HCT116 (cell line): ENCODE results near the gene TMEM184B. TPM values are rescaled to one million over a fixed set of nuclear protein-coding genes. Genes with fewer than 3 reads are reported as not detected.

ENCODE experiments used
- ATAC-seq: fragments of 200-7000 bp; cut with Tn5 transposase; 2 replicates; pipeline ENCODE4 v1.9.1; 2020; ENCODE audit warnings: mild to moderate bottlenecking, moderate library complexity
- BruUV-seq: library from RNA; stranded (reverse); fragments of 400-500 nt; replicated peaks from 2 replicates; lab custom pipeline; 2021; lab: Mats Ljungman, UMichigan
- CTCF ChIA-PET: fragments of 300-600 bp; sonication (Branson Sonifier 250); formaldehyde crosslinking; loops from one replicate; lab custom pipeline; 2021; ENCODE audit warnings: antibody characterized with exemption; lab: Charles Lee
- POLR2A ChIA-PET: fragments of 300-600, 350-600 bp; sonication (Branson Sonifier 250); formaldehyde crosslinking; loops from one replicate; lab custom pipeline; 2021; ENCODE audit warnings: antibody characterized with exemption; lab: Charles Lee
- RAD21 ChIA-PET, 2 experiments: fragments of 300-600 bp; sonication (Branson Sonifier 250); formaldehyde crosslinking; loops; one replicate each; lab custom pipeline; 2023; ENCODE audit warnings: low total read pairs in 2 of 2; ENCODE audit not compliant: uncharacterized antibody in 2 of 2, unreplicated experiment in 2 of 2, low non-redundant PET in 1 of 2; lab: Charles Lee
- DNase-seq: peaks from one replicate; pipeline ENCODE4 v3.0.0-alpha.2; 2010; ENCODE audit warnings: low read depth, low spot score
- H2AFZ ChIP-seq: fragments of 200-600 bp; shearing (Covaris generic), sonication (generic); 2 replicates; pipeline ENCODE4 v1.6.1; 2017; ENCODE audit warnings: low read depth, mixed run types, mixed read lengths, antibody characterized with exemption, low read length; ENCODE audit not compliant: poor library complexity, severe bottlenecking
- H3K27ac ChIP-seq: 2 replicates; pipeline ENCODE4 v1.5.1; 2012; ENCODE audit warnings: low read depth, low read length
- H3K27me3 ChIP-seq: fragments of 200-600 bp; sonication (generic); 2 replicates; pipeline ENCODE4 v1.6.1; 2016; ENCODE audit warnings: mixed run types, low read length, mixed read lengths; ENCODE audit not compliant: insufficient read depth
- H3K36me3 ChIP-seq, 2 experiments: fragments of 200-500 bp in 1 of 2; fragments of 200-600 bp in 1 of 2; sonication (Bioruptor generic) in 1 of 2; sonication (generic) in 1 of 2; 2 replicates each; pipeline versions ENCODE4 v1.5.1 to v1.6.1; 2014 to 2016; ENCODE audit warnings: low read length in 2 of 2, inconsistent platforms in 1 of 2, mixed read lengths in 1 of 2, mixed run types in 1 of 2; ENCODE audit not compliant: insufficient read depth in 2 of 2, control insufficient read depth in 1 of 2
- H3K4me1 ChIP-seq, 2 experiments: fragments of 200-600 bp in 1 of 2; sonication (generic) in 1 of 2; 2 replicates each; pipeline versions ENCODE4 v1.5.1 to v1.6.1; 2012 to 2017; ENCODE audit warnings: low read length in 2 of 2, inconsistent platforms in 1 of 2, mild to moderate bottlenecking in 1 of 2, mixed read lengths in 1 of 2, mixed run types in 1 of 2, moderate library complexity in 1 of 2; ENCODE audit not compliant: insufficient read depth in 2 of 2, control insufficient read depth in 1 of 2
- H3K4me2 ChIP-seq: fragments of 200-600 bp; sonication (generic); 2 replicates; pipeline ENCODE4 v1.6.1; 2017; ENCODE audit warnings: mixed run types, low read length, mixed read lengths
- H3K4me3 ChIP-seq, 2 experiments: fragments of 200-600 bp in 1 of 2; sonication (generic) in 1 of 2; replicated peaks in 1 of 2; 2 replicates each; pipeline ENCODE4 v1.5.1; 2011 to 2016; ENCODE audit warnings: low read length in 2 of 2, control low read depth in 1 of 2, low read depth in 1 of 2, mild to moderate bottlenecking in 1 of 2, mixed read lengths in 1 of 2, mixed run types in 1 of 2
- H3K79me2 ChIP-seq: fragments of 200-600 bp; sonication (generic); 2 replicates; pipeline ENCODE4 v1.6.1; 2017; ENCODE audit warnings: mild to moderate bottlenecking, mixed run types, low read length, moderate library complexity, mixed read lengths; ENCODE audit not compliant: insufficient read depth
- H3K9ac ChIP-seq: fragments of 200-600 bp; sonication (generic); 2 replicates; pipeline ENCODE4 v1.6.1; 2016; ENCODE audit warnings: low read length, mixed read lengths
- H3K9me2 ChIP-seq: fragments of 200-600 bp; sonication (generic), shearing (Covaris generic); 2 replicates; pipeline ENCODE4 v1.6.1; 2017; ENCODE audit warnings: mixed run types, mild to moderate bottlenecking, moderate library complexity; ENCODE audit not compliant: insufficient read depth
- H3K9me3 ChIP-seq, 2 experiments: fragments of 200-500 bp in 1 of 2; fragments of 200-600 bp in 1 of 2; sonication (Bioruptor generic) in 1 of 2; sonication (generic) in 1 of 2; 2 replicates each; pipeline ENCODE4 v1.6.1; 2014 to 2017; ENCODE audit warnings: low read length in 2 of 2, mixed read lengths in 2 of 2, inconsistent platforms in 1 of 2, low read depth in 1 of 2, mild to moderate bottlenecking in 1 of 2, mixed run types in 1 of 2, moderate library complexity in 1 of 2; ENCODE audit not compliant: control insufficient read depth in 1 of 2, insufficient read depth in 1 of 2
- H4K20me1 ChIP-seq: fragments of 200-600 bp; sonication (generic), shearing (Covaris generic); 2 replicates; pipeline ENCODE4 v1.6.1; 2017; ENCODE audit warnings: mixed run types, mild to moderate bottlenecking, moderate library complexity; ENCODE audit not compliant: insufficient read depth
- CBX3 ChIP-seq: IDR thresholded peaks from 2 replicates; pipeline ENCODE4 v1.6.1; 2012; ENCODE audit warnings: low read depth
- CEBPB ChIP-seq: IDR thresholded peaks from 2 replicates; pipeline ENCODE4 v1.6.1; 2012; ENCODE audit warnings: low read depth
- EGR1 ChIP-seq: IDR thresholded peaks from 2 replicates; pipeline ENCODE4 v1.6.1; 2012; ENCODE audit warnings: low read depth
- ELF1 ChIP-seq: IDR thresholded peaks from 2 replicates; pipeline ENCODE4 v1.6.1; 2012; ENCODE audit warnings: low read depth, borderline replicate concordance
- EZH2 ChIP-seq: fragments of 200-600 bp; sonication (generic); IDR thresholded peaks from 2 replicates; pipeline ENCODE4 v1.6.1; 2017; ENCODE audit warnings: antibody characterized with exemption, mixed run types
- FOSL1 ChIP-seq: IDR thresholded peaks from 2 replicates; pipeline ENCODE4 v1.6.1; 2012; ENCODE audit warnings: low read depth
- POLR2A ChIP-seq: IDR thresholded peaks from 2 replicates; pipeline ENCODE4 v1.7.0; 2011; ENCODE audit warnings: borderline replicate concordance; ENCODE audit not compliant: insufficient read depth, insufficient read length; ENCODE audit errors: extremely low read depth
- POLR2AphosphoS5 ChIP-seq: IDR thresholded peaks from 2 replicates; pipeline ENCODE4 v1.6.1; 2011; ENCODE audit warnings: mild to moderate bottlenecking, low read depth, low read length, moderate library complexity
- RAD21 ChIP-seq: IDR thresholded peaks from 2 replicates; pipeline ENCODE4 v1.6.1; 2012; ENCODE audit warnings: low read depth, mild to moderate bottlenecking
- SP1 ChIP-seq: IDR thresholded peaks from 2 replicates; pipeline ENCODE4 v1.6.1; 2012; ENCODE audit warnings: low read depth
- TCF7L2 ChIP-seq: IDR thresholded peaks from 2 replicates; pipeline ENCODE4 v1.7.0; 2011; ENCODE audit warnings: borderline replicate concordance, inconsistent platforms; ENCODE audit not compliant: insufficient read depth, insufficient read length; ENCODE audit errors: extremely low read depth
- YY1 ChIP-seq: IDR thresholded peaks from 2 replicates; pipeline ENCODE4 v1.6.1; 2011; ENCODE audit warnings: low read length, low read depth, moderate library complexity, mild to moderate bottlenecking; ENCODE audit not compliant: insufficient replicate concordance; ENCODE audit errors: extremely low read depth
- ZNF274 ChIP-seq: fragments of 200-500 bp; sonication (Bioruptor generic); IDR thresholded peaks from 2 replicates; pipeline ENCODE4 v1.6.1; 2014; ENCODE audit warnings: mild to moderate bottlenecking, low read depth, low read length, inconsistent platforms
- intact Hi-C: fragments of 100-400 bp; cut with micrococcal nuclease; formaldehyde crosslinking; loops from 2 replicates; pipeline ENCODE4 v1.10.0; 2022
- total RNA-seq: library from RNA; stranded (reverse); gene quantifications from one replicate; pipeline ENCODE4 v1.2.1, GENCODE V29; 2021; ENCODE audit not compliant: unreplicated experiment
- TF ChIP-seq, protein P1 (sequence below): IDR thresholded peaks from 2 replicates; pipeline ENCODE4 v1.6.1; 2011; ENCODE audit warnings: mild to moderate bottlenecking, low read length, moderate library complexity; ENCODE audit not compliant: insufficient replicate concordance; ENCODE audit errors: extremely low read depth
- TF ChIP-seq, protein P2 (sequence below): IDR thresholded peaks from 2 replicates; pipeline ENCODE4 v1.6.1; 2012
- TF ChIP-seq, protein P3 (sequence below): IDR thresholded peaks from 2 replicates; pipeline ENCODE4 v1.6.1; 2012; ENCODE audit warnings: low read depth
- TF ChIP-seq, protein P4 (sequence below): IDR thresholded peaks from 2 replicates; pipeline ENCODE4 v1.6.1; 2012

Gene TMEM184B
- total RNA-seq, 1 experiment from 2014 or later: 66.0 TPM

DNA sequence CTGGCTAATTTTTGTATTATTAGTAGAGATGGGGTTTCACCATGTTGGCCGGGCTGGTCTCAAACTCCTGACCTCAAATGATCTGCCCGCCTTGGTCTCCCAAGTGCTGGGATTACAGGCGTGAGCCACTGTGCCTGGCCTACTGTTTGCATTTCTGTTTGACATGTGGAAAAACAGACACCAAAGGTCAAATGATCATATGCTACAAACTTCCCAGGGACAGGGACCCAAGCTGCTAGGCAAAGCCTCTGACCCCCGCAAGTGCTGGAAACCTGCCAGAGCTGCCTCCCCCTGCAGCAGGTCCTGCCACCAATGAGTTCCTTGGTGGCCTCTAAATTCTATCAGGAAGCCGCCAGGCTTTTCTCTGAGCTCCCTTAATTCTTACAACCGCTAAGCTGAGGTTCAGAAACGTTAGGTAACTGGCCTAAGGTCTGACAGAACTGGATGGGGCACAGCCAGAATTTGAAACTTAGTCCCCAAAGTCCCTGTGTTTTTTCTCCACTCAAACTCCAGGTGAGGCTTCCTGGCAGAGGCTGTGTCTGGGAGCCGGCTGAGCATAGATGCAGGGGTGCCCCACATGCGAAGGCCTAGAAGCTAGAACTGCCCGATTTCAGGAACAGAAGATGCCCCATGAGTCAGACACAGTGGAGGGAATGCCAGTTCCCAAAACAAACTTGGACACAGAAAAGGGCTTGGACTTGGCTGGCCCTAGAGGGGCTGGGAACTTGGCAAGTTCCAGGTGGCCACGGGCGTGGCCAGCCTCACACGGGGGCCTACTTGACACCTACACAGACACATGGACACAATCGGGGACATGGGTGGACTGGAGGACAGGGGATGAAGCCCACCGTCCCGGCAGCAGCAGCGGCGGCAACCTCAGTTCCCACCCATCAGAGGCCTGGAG is 37.1 kb upstream of the TMEM184B start:
- Histone ChIP-seq H3K27me3 (no peaks in the 10 kb centered on the region), H3K27ac (no peak overlapping the region), H2AFZ (no peak overlapping the region)
- RAD21 ChIA-PET: no interaction called here
- TF ChIP-seq POLR2A (no peak), RAD21 (no peak), EZH2 (no peak), YY1 (no peak), POLR2AphosphoS5 (no peak), EGR1 (no peak), CBX3 (no peak), SP1 (no peak), TCF7L2 (no peak), FOSL1 (no peak), ZNF274 (no peak), ELF1 (no peak), CEBPB (no peak)
- TF ChIP-seq, protein P1, sequence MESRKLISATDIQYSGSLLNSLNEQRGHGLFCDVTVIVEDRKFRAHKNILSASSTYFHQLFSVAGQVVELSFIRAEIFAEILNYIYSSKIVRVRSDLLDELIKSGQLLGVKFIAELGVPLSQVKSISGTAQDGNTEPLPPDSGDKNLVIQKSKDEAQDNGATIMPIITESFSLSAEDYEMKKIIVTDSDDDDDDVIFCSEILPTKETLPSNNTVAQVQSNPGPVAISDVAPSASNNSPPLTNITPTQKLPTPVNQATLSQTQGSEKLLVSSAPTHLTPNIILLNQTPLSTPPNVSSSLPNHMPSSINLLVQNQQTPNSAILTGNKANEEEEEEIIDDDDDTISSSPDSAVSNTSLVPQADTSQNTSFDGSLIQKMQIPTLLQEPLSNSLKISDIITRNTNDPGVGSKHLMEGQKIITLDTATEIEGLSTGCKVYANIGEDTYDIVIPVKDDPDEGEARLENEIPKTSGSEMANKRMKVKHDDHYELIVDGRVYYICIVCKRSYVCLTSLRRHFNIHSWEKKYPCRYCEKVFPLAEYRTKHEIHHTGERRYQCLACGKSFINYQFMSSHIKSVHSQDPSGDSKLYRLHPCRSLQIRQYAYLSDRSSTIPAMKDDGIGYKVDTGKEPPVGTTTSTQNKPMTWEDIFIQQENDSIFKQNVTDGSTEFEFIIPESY: no peak
- TF ChIP-seq, protein P2, sequence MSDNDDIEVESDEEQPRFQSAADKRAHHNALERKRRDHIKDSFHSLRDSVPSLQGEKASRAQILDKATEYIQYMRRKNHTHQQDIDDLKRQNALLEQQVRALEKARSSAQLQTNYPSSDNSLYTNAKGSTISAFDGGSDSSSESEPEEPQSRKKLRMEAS: no peak
- TF ChIP-seq, protein P3, sequence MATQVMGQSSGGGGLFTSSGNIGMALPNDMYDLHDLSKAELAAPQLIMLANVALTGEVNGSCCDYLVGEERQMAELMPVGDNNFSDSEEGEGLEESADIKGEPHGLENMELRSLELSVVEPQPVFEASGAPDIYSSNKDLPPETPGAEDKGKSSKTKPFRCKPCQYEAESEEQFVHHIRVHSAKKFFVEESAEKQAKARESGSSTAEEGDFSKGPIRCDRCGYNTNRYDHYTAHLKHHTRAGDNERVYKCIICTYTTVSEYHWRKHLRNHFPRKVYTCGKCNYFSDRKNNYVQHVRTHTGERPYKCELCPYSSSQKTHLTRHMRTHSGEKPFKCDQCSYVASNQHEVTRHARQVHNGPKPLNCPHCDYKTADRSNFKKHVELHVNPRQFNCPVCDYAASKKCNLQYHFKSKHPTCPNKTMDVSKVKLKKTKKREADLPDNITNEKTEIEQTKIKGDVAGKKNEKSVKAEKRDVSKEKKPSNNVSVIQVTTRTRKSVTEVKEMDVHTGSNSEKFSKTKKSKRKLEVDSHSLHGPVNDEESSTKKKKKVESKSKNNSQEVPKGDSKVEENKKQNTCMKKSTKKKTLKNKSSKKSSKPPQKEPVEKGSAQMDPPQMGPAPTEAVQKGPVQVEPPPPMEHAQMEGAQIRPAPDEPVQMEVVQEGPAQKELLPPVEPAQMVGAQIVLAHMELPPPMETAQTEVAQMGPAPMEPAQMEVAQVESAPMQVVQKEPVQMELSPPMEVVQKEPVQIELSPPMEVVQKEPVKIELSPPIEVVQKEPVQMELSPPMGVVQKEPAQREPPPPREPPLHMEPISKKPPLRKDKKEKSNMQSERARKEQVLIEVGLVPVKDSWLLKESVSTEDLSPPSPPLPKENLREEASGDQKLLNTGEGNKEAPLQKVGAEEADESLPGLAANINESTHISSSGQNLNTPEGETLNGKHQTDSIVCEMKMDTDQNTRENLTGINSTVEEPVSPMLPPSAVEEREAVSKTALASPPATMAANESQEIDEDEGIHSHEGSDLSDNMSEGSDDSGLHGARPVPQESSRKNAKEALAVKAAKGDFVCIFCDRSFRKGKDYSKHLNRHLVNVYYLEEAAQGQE: no peak
- TF ChIP-seq, protein P4, sequence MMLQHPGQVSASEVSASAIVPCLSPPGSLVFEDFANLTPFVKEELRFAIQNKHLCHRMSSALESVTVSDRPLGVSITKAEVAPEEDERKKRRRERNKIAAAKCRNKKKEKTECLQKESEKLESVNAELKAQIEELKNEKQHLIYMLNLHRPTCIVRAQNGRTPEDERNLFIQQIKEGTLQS: no peak
- TF ChIP-seq, all 23 proteins: peak for 0
- Histone ChIP-seq H3K4me2 (no peak overlapping the region), H4K20me1 (peaks cover 19% of the 10 kb centered on the region; the same call in 1 of the 2 replicates), H3K9me2 (no peaks in the 10 kb centered on the region), H3K4me3 (no peak overlapping the region), H3K36me3 (peaks cover 20 to 42% of the 10 kb centered on the region in 2 experiments; a peak in 3 of 4 replicates), H3K9ac (no peak overlapping the region), H3K4me1 (peaks cover 0 to 12% of the 10 kb centered on the region in 2 experiments; a peak in 1 of 4 replicates), H3K9me3 (no peaks in the 10 kb centered on the region), H3K79me2 (peaks cover 100% of the 10 kb centered on the region)
- BruUV-seq: no TSS peak
- intact Hi-C loops: no loop called here
- ATAC-seq (no peak), DNase-seq (no peak)
- POLR2A ChIA-PET: no interaction called here
- CTCF ChIA-PET: no interaction called here
